HL-60/S4 treated with phorbol 12-myristate 13-acetate at 8.2 ng/mL for 4 days and 3 days (cell line): ENCODE data around the gene CSNK1G1.
"Not testable (repeated sequence)": the region's sequence is repeated elsewhere in the genome, so short reads cannot be mapped to it uniquely, and the experiment has no call there.

ENCODE experiments used
- in situ Hi-C: fragments of 300-500 bp; cut with MboI; formaldehyde crosslinking; loops from 2 replicates; pipeline ENCODE4 v1.15.0; 2022; ENCODE audit warnings: low sequenced_read_pairs

The CSNK1G1 gene

GRCh38 chr15:64138331-64138941, 217.5 kb downstream of the CSNK1G1 start:
- in situ Hi-C loops = no loop called here

- in situ Hi-C loops = no loop called here
Observed at GRCh38 chr15:64137226-64137833, 218.6 kb downstream of the CSNK1G1 start.

GRCh38 chr15:64136347-64136746, 219.6 kb downstream of the CSNK1G1 start:
- in situ Hi-C loops = no loop called here

GRCh38 chr15:64134345-64134829, 221.6 kb downstream of the CSNK1G1 start:
- in situ Hi-C loops = no loop called here

- in situ Hi-C loops = no loop called here
Observed at GRCh38 chr15:64133623-64134344, 222.2 kb downstream of the CSNK1G1 start.

GRCh38 chr15:64132217-64132616, 223.8 kb downstream of the CSNK1G1 start:
- in situ Hi-C loops = no loop called here

- in situ Hi-C loops = no loop called here
Observed at GRCh38 chr15:64131547-64131946, 224.4 kb downstream of the CSNK1G1 start.

- in situ Hi-C loops = no loop called here
Observed at GRCh38 chr15:64130159-64130558, 225.8 kb downstream of the CSNK1G1 start.

GRCh38 chr15:64127521-64128270, 228.3 kb downstream of the CSNK1G1 start:
- in situ Hi-C loops = no loop called here

GRCh38 chr15:64125978-64126377, 230.0 kb downstream of the CSNK1G1 start:
- in situ Hi-C loops = no loop called here

- in situ Hi-C loops = no loop called here
Observed at GRCh38 chr15:64122936-64123351, 233.0 kb downstream of the CSNK1G1 start.

- in situ Hi-C loops = no loop called here
Observed at GRCh38 chr15:64122444-64122843, 233.5 kb downstream of the CSNK1G1 start.

GRCh38 chr15:64121614-64122013, 234.4 kb downstream of the CSNK1G1 start:
- in situ Hi-C loops = no loop called here

- in situ Hi-C loops = not testable (repeated sequence)
Observed at GRCh38 chr15:64120322-64120721, 235.7 kb downstream of the CSNK1G1 start.

GRCh38 chr15:64117759-64118487, 238.1 kb downstream of the CSNK1G1 start:
- in situ Hi-C loops = no loop called here
